ENCODE results near the gene DHRS1.
"Not testable (repeated sequence)": the region's sequence is repeated elsewhere in the genome, so short reads cannot be mapped to it uniquely, and the experiment has no call there.

DHRS1 gene

DNA sequence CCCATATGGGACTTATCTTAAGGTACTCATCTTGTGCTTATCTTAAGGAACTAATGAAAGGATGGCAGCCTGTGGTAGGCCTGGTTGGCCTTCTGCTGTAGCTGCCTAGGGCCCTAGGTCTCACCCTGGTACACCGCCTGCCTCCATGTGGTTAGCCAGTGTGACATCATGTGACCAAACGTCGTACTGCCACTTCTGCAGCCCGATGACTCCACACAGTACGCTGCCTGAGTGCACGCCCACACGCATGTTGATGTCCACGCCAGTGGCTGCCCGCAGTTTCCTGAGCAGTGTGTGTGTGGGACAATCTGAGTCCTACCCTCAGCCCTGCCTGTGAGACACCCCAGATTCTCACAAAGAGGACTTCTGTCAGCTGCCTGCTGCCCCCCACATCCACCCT is 30.2 kb upstream of the DHRS1 start:
- DNase-seq, result no peak

- no peak for DNase-seq
Observed at GRCh38 chr14:24329073-24329663, 29.6 kb upstream of the DHRS1 start.

DNA sequence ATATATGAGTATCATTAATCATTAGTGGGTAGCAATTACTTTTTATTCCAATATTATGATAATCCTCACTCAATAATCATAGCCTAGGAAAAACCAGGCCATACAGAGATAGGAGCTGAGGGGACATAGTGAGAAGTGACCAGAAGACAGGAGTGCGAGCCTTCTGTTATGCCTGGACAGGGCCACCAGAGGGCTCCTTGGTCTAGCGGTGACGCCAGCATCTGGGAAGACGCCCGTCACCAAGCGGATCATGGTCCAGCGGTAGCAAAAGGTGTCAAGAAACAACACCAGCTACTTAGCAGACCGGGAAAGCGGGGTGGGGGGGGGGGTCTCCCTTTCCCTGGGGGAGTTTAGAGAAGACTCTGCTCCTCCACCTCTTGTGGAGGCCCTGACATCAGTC is 28.3 kb upstream of the DHRS1 start:
- DNase-seq, result not testable (repeated sequence)

- DNase-seq, result no peak
Observed at GRCh38 chr14:24327303-24327702, 27.7 kb upstream of the DHRS1 start.

- no peak for DNase-seq
Observed at GRCh38 chr14:24325963-24326362, 26.4 kb upstream of the DHRS1 start.

DNA sequence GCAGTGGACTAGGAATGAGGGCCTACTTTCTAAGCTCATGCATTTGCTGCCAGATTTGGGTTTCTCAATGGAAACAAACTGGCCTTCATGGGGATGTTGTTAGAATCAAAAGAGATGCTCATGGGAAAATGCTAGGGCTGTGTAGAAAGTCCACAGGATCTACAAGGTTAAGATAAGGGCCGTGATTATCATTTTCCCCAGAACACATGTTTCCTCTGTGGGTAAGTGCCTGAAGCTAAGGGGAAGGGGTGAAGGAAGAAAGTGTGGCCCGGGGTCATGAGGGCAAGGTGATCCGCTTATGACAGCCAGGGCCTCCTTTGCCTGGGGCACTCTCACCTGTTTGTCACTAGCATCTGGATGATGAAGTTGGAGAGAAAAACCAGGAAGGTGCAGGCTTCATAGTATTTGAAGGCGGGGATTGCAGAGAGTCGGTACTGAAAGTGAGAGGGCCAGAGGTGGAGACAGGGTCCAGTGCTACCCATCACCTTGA is 25.5 kb upstream of the DHRS1 start:
- DNase-seq, result no peak

- no peak for DNase-seq
Observed at GRCh38 chr14:24324024-24324423, 24.4 kb upstream of the DHRS1 start.

- no peak for DNase-seq
Observed at GRCh38 chr14:24323341-24323740, 23.8 kb upstream of the DHRS1 start.

GRCh38 chr14:24322672-24323071 is 23.1 kb upstream of the DHRS1 start:
- DNase-seq, result no peak

DNA sequence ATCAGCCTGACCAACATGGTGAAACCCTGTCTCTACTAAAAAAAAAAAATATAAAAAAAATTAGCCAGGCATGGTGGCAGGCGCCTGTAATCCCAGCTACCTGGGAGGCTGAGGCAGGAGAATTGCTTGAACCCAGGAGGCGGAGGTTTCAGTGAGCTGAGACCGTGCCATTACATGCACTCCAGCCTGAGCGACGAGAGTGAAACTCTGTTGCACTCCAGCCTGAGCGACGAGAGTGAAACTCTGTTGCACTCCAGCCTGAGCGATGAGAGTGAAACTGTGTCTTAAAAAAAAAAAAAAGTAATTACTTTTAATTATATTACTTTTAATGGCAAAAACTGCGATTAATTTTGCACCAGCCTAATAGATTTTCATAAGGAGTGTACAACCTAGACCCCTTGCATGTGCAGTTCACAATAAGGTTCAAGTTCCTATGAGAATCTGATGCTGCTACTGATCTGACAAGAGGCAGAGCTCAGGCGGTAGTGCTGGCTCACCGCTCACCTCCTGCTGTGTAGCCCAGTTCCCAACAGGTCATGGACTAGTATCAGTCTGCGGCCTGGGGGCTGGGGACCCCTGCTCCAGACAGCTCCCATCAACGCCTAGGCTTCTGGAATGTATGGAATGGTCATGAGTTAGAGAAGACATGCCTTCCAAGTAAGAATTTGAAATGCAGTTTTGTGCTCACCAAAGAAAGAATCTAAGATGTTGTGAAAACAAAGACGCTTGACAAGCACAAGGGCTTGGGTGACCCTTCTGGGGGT is 21.8 kb upstream of the DHRS1 start:
- no peak for DNase-seq

DNA sequence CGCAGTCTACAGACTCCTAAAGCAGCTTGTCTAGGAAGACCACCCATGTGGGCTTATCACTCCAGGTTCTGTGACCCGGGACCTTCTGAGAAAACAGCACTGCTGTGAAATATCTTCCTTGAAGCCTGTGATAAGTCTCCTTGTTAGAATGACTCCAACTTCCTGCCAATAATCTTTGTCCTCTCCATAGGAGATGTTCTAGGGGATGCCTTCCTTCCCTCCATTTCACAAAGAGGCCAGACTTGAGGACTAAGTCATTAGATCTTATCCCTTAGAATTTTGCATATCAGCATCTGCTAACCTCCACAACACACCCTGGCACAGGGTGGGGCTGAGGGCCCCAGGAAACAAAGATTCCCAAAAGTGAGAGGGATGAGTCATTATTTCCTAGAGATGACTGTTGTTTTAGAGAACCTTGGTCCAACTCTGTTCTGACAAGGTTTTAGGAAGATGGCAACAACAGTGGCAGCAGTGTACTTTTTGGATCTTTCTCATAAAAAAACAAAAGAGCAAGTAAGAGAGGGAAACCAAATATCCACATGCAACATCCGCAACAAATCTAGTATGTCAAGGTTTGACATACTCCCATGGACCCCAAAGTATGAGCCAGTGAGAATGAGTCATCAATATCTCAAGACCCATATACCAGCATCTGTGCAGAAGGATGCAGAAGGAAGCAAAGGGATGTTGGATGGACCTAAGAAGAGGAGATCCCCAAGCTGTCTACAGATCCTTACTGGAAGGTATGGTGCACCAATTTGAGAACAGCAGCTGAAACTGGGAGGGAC is 17.8 kb upstream of the DHRS1 start:
- DNase-seq, result no peak

DNA sequence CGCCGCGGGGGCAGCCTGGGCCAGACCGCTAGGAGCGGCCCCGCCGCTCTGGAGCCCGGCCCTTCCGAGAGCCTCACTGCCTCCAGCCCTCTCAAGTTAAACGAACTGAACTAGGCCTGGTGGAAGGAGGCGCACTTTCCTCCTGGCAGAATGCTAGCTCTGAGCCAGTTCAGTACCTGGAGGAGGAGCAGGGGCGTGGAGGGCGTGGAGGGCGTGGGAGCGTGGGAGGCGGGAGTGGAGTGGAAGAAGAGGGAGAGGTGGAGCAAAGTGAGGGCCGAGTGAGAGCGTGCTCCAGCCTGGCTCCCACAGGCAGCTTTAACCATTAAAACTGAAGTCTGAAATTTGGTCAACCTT is 17.0 kb upstream of the DHRS1 start:
- no peak for DNase-seq

DNA sequence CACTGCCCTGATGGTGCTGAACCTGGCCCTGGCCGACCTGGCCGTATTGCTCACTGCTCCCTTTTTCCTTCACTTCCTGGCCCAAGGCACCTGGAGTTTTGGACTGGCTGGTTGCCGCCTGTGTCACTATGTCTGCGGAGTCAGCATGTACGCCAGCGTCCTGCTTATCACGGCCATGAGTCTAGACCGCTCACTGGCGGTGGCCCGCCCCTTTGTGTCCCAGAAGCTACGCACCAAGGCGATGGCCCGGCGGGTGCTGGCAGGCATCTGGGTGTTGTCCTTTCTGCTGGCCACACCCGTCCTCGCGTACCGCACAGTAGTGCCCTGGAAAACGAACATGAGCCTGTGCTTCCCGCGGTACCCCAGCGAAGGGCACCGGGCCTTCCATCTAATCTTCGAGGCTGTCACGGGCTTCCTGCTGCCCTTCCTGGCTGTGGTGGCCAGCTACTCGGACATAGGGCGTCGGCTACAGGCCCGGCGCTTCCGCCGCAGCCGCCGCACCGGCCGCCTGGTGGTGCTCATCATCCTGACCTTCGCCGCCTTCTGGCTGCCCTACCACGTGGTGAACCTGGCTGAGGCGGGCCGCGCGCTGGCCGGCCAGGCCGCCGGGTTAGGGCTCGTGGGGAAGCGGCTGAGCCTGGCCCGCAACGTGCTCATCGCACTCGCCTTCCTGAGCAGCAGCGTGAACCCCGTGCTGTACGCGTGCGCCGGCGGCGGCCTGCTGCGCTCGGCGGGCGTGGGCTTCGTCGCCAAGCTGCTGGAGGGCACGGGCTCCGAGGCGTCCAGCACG is 16.4 kb upstream of the DHRS1 start:
- DNase-seq, result peak; percentile 65

- DNase-seq, result no peak
Observed at GRCh38 chr14:24315243-24315806, 15.7 kb upstream of the DHRS1 start.

DNA sequence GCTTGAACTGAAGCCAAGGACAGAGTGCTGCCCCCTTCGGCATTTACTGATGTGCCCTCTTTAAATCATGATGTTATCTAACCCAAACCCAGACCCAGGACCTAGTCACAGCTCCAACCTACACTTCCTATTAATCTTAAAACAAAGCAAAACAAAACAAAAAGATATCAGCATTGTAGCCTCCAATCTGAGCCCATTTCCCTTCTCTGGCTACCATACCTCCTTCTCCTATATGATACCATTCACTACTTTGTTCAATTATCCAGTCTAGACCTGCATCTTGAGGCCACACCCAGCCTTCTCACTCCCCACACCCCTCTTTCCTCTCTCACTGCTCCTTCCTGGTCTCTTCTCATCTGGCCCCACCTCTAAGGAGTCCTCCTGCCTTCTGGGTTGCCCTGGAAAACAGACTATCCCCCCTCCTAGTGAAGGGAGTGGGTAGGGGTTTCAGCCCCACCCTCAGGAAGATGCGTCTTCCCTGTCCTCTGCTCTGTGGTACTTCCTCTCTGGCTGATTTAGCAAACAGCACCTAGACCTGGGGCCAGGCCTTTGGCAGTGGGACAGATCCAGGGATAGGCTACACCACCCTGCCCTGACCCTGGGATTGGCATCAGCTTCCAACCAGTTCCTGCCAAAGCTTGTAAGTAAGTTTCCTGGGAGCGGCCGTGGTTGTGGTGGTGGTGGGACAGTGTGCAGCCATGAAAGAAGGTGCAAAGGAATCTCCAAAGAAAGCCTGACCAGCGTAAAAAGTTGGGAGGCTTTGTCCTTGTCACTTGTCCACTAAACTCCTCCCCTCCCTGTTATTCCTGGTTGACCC is 15.0 kb upstream of the DHRS1 start:
- no peak for DNase-seq

GRCh38 chr14:24313913-24314312 is 14.3 kb upstream of the DHRS1 start:
- DNase-seq, result no peak

- DNase-seq, result no peak
Observed at GRCh38 chr14:24312736-24313507, 13.3 kb upstream of the DHRS1 start.

- DNase-seq, result no peak
Observed at GRCh38 chr14:24311837-24312615, 12.4 kb upstream of the DHRS1 start.
